Nucleus accumbens (tissue), 56 donors: ENCODE data around the gene PCK1.

Experiments used
- DNase-seq, 56 donors: peaks; one replicate each; lab custom pipeline; 2025; lab: John Stamatoyannopoulos, UW

The PCK1 gene

DNA sequence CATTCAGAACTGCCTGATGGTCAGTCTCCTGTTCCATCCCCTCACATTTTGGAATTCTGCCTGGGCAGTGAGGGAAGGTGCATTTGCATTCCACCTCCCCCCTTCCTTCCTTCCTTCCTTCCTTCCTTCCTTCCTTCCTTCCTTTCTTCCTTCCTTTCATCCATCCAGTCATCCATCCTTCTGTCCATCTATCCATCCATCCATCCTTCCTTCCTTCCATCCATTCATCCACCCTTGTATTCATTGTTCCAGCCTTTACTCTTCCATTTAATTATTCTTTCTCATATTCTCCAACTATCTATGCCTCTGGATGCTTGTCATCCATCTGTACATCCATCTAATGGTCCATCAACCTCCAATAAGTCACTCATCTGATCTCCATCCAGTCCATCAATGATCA is 14.0 kb downstream of the PCK1 start:
- no peak for DNase-seq

DNA sequence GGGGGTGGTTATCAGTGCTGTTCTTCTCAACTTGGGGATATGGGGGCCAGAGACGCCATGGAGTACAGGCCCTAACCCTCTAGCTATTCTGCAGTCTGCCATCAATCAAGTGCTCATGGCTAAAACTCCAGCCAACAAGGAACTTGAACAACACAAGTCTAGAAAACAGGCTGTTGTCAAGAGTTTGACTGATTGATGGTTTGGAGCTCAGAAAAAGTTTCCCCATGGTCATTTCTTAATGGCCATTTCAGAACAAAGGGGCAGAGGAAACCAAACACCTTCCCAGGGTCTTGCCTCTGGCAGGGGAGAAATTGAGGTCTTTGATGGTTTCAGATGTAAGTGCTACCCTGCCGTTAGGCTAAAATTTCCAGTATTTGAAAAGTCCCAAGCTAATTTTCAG is 15.1 kb downstream of the PCK1 start:
- no peak for DNase-seq

DNA sequence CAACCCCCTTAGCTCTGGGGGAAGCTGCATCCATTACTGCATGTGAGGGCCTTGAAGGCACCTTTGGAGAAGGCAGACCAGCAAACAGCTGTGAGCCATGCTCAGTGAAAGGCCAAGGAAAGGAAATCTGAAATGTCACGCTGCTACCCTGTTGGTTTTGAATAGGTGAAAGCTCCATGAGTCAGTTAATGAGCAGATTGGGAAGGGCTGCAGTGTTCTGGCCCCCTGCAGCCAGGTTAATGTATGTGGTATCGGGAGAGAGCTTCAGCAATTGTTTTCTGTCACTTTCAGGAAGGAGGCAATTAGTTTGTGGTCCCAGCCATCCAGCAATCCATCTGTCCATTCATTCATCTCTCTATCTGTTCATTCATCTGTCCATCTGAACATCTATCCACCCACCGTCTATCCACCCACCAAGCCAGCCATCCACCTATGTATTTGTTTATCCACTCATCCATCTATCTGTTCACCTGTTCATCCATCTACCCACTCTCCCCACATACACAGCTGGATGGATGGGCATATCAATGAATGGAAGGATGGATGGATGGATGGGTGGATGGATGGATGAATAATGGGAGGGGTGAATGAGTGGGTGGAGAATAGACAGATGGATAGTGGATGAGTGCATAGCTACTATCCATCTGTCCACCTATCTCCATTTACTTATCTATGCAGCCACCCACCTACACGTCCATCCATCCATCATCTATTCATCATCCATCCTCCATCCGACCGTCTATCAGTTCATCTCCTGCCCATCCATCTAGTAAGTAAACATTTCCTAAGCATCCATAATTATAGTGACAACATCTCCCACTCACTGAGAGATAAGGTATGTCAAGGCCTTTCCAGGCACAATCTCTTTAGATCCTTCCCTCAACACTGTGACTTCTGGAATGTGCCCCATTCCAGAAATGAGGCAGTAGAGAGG is 16.0 kb downstream of the PCK1 start:
- no peak for DNase-seq

DNA sequence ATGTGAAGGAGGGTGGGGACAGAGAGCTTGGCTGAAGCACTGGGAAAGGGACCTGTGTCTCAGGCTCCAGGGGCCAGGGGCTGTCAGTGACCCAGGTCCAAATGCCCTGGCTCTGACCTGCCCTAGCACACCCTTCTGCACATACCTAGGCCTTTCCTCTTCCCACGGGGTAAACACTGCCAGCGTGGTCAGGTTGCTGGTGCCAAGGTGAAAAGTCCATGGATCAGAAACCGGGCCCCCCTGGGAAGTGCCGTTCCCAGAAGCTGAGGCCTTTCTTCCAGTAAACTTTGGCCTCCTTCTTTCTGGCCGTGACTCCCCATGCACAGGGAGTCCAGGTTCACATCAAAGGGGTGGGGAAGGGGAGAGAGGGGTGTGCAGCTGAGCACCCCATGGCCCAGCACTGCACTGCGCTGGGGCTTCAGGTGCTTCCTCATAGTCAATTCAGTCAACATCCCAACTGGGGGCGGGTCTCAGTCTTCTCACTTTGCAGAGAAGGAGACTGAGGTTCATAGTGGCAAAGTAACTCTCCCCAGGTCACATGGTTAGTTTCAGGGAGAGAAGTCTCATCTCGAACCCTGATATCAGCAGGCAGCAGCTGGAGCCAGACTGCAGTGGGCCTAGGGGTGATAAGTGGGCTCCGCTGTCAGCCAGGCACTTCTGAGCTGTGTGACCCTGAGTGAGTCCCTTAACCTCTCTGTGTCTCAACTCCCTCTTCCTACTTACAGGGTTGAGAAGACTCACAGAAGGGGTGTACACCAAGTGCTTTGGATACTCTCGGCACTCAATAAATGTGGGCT is 17.0 kb downstream of the PCK1 start:
- DNase-seq: no peak

DNA sequence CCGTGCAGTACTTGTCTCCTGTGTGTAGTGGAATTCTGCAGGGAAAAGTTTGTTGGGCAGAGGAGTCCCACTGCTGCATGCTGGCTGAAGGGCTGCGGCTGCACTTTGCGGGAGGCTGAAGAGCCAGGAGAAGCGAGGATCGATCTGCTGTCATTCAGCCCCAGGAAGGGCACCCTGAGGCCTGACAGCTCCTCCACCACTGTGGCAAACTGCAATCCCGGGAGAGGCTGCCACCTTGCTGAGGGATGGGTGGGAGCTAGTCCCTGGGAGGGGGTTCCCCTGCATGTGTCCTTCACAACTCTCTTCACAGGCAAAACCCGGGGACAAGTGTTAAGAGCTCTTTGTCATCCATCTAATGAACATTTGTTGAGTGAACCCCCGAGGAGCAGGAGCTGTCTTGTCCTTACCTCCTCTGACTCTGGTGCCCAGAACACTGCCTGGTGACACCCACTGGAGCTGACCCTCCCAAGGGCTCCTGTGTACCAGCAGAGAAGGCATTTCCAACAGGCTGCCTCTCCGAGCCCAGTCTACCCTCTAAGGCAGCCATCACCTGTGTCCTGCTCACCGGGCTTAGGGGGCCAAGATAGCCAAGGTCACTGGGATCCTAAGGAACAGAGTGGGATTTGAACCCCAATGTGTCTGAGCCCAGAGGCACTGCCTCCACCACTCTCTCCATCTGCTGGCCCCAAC is 17.7 kb downstream of the PCK1 start:
- DNase-seq: no peak

DNA sequence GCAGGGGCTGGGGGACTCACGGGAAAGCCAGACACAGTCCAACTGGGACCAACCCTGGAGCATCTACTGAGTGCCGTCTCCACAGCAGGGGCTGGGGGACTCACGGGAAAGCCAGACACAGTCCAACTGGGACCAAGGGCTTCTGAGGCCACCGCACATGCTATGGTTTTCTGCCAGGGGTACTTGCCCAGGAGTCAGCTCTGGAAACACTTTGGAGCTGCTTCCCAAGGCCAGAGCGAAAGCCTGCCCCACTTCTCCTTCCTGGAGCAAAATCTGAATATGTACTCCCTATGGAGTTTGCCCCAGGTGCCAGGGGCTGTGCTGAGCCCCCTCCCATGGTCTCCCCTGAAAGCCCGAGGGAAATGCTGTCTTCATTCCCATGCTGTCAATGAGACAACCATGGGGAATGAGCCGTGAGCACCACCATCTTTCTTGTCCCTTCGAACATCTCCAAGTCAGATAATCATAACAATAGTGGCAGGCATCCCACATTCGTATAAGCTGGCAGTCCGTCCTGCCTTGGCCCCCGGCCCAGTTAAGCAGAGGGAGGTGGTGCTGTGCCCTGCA is 18.5 kb downstream of the PCK1 start:
- DNase-seq: no peak

DNA sequence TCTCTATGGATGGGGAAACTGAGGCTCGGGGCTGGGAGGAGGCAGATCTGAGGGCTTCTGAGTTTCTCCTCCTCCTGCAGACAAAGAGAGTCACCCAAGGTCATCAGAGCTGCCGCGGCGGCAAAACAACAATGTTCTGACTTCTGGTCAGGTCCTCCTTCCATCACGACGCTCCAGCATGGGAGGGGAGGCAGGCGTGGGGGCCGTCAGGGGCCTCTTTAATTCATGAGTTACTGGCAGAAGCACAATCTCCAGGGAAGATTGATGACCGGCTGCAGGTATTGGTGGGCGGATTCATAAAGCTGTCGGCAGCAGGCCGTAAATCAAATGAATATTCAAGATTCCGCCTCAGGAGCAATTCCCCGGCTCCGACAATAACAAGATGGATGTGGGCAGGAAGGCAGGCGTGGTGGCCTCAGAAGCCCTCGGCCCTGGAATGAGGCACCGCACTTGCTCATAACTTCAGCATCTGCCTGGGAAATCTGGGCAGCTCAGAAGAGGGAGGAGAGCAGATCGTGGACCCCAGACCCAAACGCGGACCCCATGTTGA is 19.1 kb downstream of the PCK1 start:
- DNase-seq: no peak

DNA sequence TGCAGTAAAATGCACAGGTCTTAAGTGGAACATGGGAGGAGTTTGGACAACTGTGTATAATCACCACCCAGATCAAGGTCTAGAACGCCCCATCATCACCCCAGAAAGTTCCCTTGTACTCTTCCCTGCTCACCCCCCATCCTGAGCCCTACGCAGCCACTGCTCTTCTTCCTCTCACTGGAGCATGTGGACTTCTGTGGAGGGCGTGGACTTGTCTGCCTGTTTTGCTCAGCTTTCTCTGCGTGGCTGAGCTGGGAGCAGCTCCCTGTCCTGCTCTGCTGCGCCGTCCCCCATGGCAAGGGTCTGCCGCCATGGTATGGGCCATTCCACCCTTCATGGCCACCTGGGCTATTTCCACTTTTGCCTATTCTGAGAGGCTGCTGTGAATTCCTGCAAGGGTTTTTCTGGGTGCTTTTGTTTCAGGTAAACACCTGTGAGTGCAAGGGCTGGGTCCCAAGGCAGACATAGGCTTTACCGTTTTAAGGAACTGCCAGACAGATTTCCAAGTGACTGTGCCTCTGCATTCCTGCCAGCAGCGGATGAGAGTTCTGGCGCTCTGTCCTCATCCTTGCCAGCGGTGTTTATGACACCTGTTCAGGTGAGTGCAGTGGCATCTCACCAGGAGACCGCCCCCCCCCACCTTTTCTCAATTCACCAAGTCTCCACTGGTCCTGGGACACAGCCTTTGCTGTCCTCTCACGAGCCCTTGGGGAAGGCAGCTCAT is 19.7 kb downstream of the PCK1 start:
- no peak for DNase-seq

DNA sequence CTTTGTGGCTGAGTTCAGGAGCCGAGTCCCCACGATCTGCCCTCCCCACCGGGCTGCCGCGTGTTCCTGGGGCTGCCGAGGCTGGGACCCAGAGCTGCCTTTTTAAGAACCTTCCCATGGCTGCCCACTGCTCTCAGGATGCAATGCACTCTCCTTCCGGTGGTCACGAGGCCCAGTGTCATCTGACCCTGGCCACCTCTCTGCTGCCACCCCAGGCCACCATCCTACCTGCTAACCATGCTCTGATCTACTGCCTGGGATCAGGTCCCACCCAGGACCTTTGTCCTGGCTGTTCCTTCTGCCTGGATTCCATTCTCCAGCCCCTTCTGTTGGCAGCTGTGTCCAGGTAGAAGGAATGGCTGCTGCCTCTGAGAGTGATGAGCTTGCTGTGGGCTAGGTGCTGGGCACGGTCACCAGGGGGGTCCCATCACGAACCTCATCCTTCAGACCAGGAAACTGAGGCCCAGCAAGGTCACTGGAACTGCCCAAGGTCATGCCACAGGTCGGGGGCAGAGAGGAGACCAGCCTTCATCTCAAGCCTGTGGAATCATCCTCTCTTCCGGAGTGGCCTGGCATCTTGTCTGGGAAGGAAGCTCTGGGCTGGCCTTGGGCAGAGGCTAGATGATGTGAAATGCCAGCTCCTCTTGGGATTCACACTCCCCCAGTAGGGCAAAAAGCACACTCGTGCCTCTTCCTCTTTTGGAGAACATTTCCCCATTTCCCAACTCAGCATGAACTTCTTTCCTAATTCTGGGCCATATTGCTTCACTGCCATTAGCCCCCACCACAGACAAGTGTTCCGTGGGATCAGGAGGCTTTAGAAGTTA is 20.5 kb downstream of the PCK1 start:
- no peak for DNase-seq

DNA sequence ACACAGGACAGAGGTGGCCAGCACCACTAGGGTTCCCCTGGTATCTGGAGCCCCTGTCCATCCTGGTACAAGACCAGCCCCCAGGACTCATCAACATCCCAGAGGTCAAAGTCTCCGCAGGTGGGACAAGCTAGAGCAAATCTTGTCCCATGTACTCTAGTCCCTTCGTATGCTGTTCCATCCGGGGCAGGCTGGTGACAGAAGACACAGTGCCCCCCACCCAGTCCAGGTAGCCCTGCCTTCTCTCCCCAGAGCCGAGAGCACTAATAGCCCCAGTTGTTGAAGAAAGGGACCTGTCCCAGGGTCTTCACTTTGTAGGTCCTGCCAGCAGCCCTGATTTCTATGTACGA is 21.1 kb downstream of the PCK1 start:
- no peak for DNase-seq

DNA sequence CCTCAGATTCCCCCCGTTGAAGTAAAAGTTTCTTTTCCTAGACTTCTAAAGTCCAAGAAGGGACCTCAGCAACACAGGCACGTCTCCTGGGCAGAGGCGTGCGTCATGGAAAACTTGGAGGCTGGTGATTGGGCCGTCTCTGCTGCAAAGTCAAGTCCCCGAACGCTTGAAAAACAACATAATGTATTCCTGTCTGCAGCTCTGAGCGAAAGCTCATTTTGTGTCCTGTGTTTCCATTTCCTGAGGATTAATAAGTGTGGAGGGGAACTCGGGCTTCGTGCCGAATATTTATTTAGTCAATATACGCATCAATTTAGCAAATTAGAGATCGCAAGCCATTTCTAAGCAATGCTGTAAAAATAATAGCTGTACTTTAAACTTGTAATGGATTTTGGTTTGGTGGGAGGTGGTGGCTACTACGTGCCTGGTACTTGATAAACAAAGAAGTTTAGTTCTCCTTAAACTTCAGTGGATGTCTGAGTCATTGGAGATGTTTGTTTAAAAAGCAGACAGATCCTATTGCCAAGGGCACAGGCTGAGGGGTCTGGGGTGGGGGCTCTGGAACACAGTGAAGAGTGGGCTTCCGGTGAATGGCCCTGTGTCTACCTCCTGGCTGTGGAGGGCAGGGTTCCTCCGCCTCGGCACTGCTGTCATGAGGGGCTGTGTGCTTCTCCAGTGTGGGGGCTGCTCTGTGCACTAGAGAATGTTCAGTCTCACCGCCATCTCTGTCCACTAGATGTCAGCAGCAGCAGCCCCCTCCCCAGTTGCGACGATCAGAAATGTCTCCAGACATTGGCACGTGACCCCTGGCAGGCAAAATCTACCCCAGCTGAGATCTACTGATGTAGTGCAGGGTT is 21.8 kb downstream of the PCK1 start:
- DNase-seq: peak in 22 of 56 donors; percentile 3 to 62 (median 26)

DNA sequence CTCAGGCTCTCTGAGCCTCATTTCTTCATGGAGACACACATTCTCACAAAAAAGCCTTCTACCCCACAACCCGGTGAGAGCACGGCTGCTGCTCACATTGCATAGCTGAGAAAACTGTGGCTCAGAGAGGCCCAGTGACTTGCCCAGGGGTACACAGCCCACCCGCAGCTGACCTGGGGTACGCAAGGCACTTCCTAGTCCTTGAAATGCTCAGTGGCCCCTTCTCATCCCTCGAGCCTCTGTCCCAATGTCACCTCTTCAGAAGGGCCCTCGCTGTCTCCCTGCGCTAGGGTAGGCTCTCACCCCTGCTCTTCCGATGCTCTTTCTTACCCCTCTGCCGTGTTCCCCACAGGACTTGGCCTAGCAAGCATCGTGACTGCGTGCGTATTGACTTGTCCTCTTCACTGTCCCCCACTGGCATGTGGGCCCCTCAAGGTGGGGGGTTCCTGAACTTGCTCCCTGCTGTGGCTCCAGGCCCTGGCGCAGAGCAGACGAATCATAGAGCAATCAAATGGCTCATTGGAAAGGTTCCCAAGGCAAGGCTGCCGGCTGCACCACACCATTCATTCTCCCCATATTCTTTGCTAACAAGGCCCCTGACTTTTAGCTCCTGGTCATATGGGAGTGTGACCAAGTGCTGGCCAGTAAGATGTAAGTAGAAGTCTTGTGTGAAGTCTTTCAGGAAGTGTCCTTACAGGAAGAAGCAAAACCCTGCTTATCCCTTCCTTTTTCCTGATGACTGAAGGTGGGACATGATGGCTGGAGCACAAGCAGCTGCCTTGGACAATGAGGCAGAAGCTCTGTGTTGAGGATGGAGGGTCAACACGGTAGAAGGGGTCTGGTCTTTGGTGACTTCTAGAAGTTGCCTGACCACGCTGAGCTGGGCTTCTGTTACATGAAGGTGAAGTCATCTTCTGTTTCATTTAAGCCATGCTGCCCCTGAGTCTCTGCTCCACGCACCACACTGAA is 22.7 kb downstream of the PCK1 start:
- DNase-seq: no peak

DNA sequence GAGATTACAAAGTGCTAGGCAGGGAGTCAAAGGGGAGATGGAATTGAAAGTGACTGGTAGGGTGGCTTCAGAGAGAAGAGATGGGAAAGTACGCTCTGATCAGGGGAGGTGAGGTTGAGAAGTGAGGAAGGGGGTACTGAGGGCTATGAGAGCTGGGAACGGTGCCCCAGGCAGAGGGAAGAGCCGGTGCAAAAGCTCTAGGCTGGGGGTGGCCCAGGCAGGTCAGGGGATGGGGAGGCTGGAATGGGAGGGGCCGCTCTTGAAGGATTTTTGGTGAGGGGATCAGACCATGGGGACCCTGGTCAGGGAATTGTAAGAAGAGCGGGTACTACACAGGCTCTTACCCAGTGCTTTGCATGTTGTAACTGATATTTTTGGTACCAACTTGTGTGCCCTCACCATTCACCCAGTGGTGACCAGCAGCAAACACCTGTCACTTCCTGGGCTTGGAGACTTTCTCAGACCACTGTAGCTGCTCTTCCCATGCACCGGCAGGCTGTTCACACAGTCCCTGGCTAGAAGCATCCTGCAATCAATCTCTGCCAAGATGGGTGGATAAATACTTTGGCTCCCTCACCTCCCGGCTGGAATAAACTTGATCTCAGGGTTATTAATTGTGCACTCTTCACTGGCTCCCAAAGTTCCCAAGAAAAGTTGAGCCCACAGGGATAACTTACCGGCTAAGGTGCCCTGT is 24.0 kb downstream of the PCK1 start:
- no peak for DNase-seq

DNA sequence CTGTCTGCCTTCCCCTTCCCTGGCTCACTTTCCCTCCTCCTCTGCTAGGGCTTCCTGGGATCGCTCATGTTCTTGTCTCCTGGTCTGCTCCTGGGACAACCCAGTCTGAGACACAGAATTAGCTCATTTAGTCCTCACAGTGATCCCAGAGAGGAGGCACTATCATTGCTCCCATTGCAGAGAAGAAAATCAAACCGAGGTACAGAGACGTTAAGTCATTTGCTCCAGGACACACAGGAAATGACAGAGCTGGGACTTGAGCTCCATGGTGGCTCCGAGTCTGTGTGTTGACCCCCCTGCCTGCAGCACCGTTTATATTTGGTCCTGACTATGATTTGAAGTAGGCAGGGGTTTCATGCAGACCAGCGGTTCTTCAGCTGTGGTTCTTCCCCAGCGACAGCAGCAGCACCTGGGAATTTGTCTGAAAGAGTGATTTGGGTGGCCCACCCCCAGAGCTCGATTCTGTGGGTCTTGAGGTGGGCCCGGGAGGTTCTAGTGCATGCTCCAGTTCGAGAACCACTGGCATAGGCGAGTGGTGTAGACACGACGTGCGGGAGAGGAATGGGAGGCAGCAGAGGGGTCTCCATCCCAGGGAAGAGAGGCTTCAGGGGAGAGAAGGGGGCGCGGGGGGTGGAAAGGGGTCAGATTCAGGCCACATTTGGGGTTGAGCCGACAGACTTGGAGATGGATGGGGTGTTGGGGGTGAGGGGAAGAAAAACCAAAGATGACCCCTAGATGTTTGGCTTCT is 24.7 kb downstream of the PCK1 start:
- DNase-seq: no peak

DNA sequence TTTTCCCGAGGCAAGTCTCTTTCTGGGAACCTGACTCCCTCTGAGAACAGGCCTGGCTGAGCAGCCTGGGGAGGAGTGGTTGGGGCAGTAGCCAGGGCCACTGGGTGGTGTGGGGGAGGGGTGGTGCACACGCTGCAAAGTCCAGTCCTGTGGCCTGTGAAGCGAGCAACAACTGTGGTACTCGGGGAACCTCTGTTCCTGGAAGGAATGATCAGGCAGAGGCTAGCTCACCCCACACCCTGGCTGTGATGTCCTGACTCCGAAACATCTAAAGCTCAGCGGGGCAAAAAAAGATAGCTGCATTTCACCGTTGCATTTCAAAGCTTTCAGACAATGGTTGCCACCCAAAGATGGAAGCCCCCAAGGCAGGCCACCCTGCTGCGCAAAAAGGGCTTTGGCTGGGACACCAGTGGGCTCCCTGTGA is 25.5 kb downstream of the PCK1 start:
- peak in 15 of 56 donors; percentile 4 to 48 (median 25) for DNase-seq

DNA sequence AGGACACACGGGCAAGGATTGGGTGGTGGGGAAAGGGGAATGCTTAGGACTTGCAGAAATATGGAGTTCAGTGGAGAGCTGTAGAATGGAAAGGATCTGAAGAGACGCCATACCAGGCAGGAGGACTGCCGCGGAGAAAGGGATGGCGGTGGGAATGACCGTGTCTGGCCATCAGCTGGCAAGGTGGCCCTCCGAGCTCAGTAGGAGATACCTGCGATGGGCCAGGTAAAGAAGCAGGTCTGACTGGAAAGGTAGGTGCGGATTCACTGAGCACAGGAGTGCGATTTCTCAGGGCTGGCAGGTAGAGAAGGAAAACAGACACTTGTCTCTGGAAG is 26.0 kb downstream of the PCK1 start:
- no peak for DNase-seq
